Renal cortex interstitium (tissue), 11 donors: Measurements from ENCODE around the gene GJA3. TPM values are rescaled to one million over a fixed set of nuclear protein-coding genes. Genes with fewer than 3 reads are reported as not detected.

Experiments used
- DNase-seq, 11 donors: peaks; one replicate each; pipeline ENCODE4 v3.0.0-alpha.2; 2013; ENCODE audit warnings: low read depth in 9 of 11, low spot score in 4 of 11; ENCODE audit errors: extremely low read depth in 1 of 11
- polyA plus RNA-seq, 3 donors: library from polyadenylated mRNA; unstranded; fragments of 120-200 nt; gene quantifications; one replicate each; pipeline ENCODE4 v1.2.1, GENCODE V29; 2013; ENCODE audit not compliant: insufficient read length in 3 of 3

Gene GJA3
- polyA plus RNA-seq, 3 donors: 10.9 to 13.8 (median 11.6) TPM

- DNase-seq: no peak
These were observed 29.8 kb upstream of the GJA3 start for GRCh38 chr13:20190481-20191310.

GRCh38 chr13:20190076-20190475 is 29.2 kb upstream of the GJA3 start:
- no peak for DNase-seq

- DNase-seq: no peak
These were observed 28.1 kb upstream of the GJA3 start for GRCh38 chr13:20188667-20189553.

- no peak for DNase-seq
These were observed 25.9 kb upstream of the GJA3 start for GRCh38 chr13:20186771-20187170.

- DNase-seq: no peak
These were observed 24.7 kb upstream of the GJA3 start for GRCh38 chr13:20185366-20186056.

- DNase-seq: peak in 5 of 11 donors; percentile 63 to 76 (median 67)
These were observed 21.5 kb upstream of the GJA3 start for GRCh38 chr13:20182231-20182846.

GRCh38 chr13:20181188-20181587 is 20.3 kb upstream of the GJA3 start:
- DNase-seq: no peak

GRCh38 chr13:20178156-20178555 is 17.3 kb upstream of the GJA3 start:
- no peak for DNase-seq

- no peak for DNase-seq
These were observed 16.4 kb upstream of the GJA3 start for GRCh38 chr13:20177049-20177831.

GRCh38 chr13:20175907-20176652 is 15.2 kb upstream of the GJA3 start:
- DNase-seq: no peak

- DNase-seq: no peak
These were observed 14.5 kb upstream of the GJA3 start for GRCh38 chr13:20175406-20175794.

GRCh38 chr13:20174656-20175405 is 14.0 kb upstream of the GJA3 start:
- no peak for DNase-seq

GRCh38 chr13:20173116-20173746 is 12.4 kb upstream of the GJA3 start:
- DNase-seq: no peak

GRCh38 chr13:20171364-20171763 is 10.5 kb upstream of the GJA3 start:
- DNase-seq: no peak

GRCh38 chr13:20170921-20171320 is 10.1 kb upstream of the GJA3 start:
- no peak for DNase-seq

- DNase-seq: no peak
These were observed 7.5 kb upstream of the GJA3 start for GRCh38 chr13:20168396-20168795.
